K562 (cell line): ENCODE results near the gene CCDC159. TPM values are rescaled to one million over a fixed set of nuclear protein-coding genes. Genes with fewer than 3 reads are reported as not detected.

Source experiments
- ATAC-seq: fragments of 200-7000 bp; cut with Tn5 transposase; 3 replicates; pipeline ENCODE4 v1.9.1; 2020; ENCODE audit warnings: moderate library complexity
- BruUV-seq: library from RNA; stranded (reverse); fragments of 400-500 nt; replicated peaks from 2 replicates; lab custom pipeline; 2021; lab: Mats Ljungman, UMichigan
- CTCF ChIA-PET: fragments of 300-600 bp; formaldehyde crosslinking; extraction: SDS; loops from one replicate; lab custom pipeline; 2021; ENCODE audit warnings: low intra/inter-chr PET ratio; lab: Yijun Ruan, JAX
- POLR2A ChIA-PET: fragments of 300-600, 350-650 bp; sonication (Branson Sonifier 250); formaldehyde crosslinking; extraction: SDS; loops from one replicate; lab custom pipeline; 2021; ENCODE audit warnings: antibody characterized with exemption, inconsistent platforms; lab: Yijun Ruan, JAX
- DNase-seq, 4 experiments: peaks; one replicate each; pipeline versions ENCODE4 v3.0.0 to v3.0.0-alpha.2; 2011 to 2018; ENCODE audit warnings: low spot score in 3 of 4, mixed read lengths in 3 of 4; ENCODE audit errors: extremely low read depth in 1 of 4
- FAIRE-seq: peaks from 2 replicates; lab custom pipeline; 2011; peaks lifted over from hg19 to GRCh38; lab: Jason Lieb, UNC
- H2AFZ ChIP-seq: 2 replicates; pipeline ENCODE4 v1.6.0; 2011; ENCODE audit warnings: low read depth, low read length, control low read depth, inconsistent platforms
- H3K27ac ChIP-seq: fragments of 200-600 bp; 3 replicates; pipeline ENCODE4 v1.8.0; 2011; ENCODE audit warnings: low read depth, mild to moderate bottlenecking, control low read depth, inconsistent platforms, low read length, moderate library complexity, mixed read lengths; ENCODE audit errors: extremely low read depth
- H3K27me3 ChIP-seq, 2 experiments: fragments of 300-600 bp in 1 of 2; 2 replicates in 1 of 2; 3 replicates in 1 of 2; pipeline versions ENCODE4 v1.6.0 to v1.8.0; 2011; ENCODE audit warnings: inconsistent platforms in 2 of 2, low read length in 2 of 2, mild to moderate bottlenecking in 1 of 2, mixed read lengths in 1 of 2, moderate library complexity in 1 of 2; ENCODE audit not compliant: control insufficient read depth in 2 of 2, insufficient read depth in 2 of 2
- H3K36me3 ChIP-seq: fragments of 300-600 bp; 3 replicates; pipeline ENCODE4 v1.8.0; 2011; ENCODE audit warnings: mild to moderate bottlenecking, low read length, inconsistent platforms; ENCODE audit not compliant: control insufficient read depth, insufficient read depth
- H3K4me1 ChIP-seq, 2 experiments: fragments of 200-600 bp in 1 of 2; replicated peaks in 1 of 2; 2 replicates in 1 of 2; 3 replicates in 1 of 2; pipeline versions ENCODE4 v1.5.1 to v1.8.0; 2011; ENCODE audit warnings: inconsistent platforms in 2 of 2, low read length in 2 of 2, mild to moderate bottlenecking in 1 of 2, mixed read lengths in 1 of 2, moderate library complexity in 1 of 2; ENCODE audit not compliant: control insufficient read depth in 2 of 2, insufficient read depth in 2 of 2
- H3K4me2 ChIP-seq: 2 replicates; pipeline ENCODE4 v1.6.1; 2011; ENCODE audit warnings: low read length, control low read depth, inconsistent platforms, mixed read lengths; ENCODE audit not compliant: insufficient read depth
- H3K4me3 ChIP-seq: fragments of 200-600 bp; sonication (generic), shearing (Covaris generic); 2 replicates; pipeline ENCODE4 v1.5.1; 2016; ENCODE audit warnings: control low read depth, inconsistent platforms
- H3K79me2 ChIP-seq: fragments of 200-600 bp; 3 replicates; pipeline ENCODE4 v1.8.0; 2011; ENCODE audit warnings: low read length, inconsistent platforms; ENCODE audit not compliant: control insufficient read depth, insufficient read depth
- H3K9ac ChIP-seq, 2 experiments: 2 replicates each; pipeline versions ENCODE4 v1.6.0 to v1.6.1; 2011; ENCODE audit warnings: low read depth in 2 of 2, low read length in 2 of 2, control low read depth in 1 of 2, inconsistent platforms in 1 of 2, mild to moderate bottlenecking in 1 of 2, mixed read lengths in 1 of 2; ENCODE audit not compliant: insufficient read depth in 1 of 2
- H3K9me1 ChIP-seq: one replicate; pipeline ENCODE4 v1.6.0; 2011; ENCODE audit warnings: inconsistent platforms, mild to moderate bottlenecking, low read length, moderate library complexity; ENCODE audit not compliant: control insufficient read depth, insufficient read depth
- H3K9me3 ChIP-seq: replicated peaks from 2 replicates; pipeline ENCODE4 v1.5.1; 2011; ENCODE audit warnings: low read depth, low read length, inconsistent platforms; ENCODE audit not compliant: control insufficient read depth, insufficient read depth
- H4K20me1 ChIP-seq: replicated peaks from 2 replicates; pipeline ENCODE4 v1.6.1; 2011; ENCODE audit warnings: low read length, inconsistent platforms, mixed read lengths; ENCODE audit not compliant: control insufficient read depth, insufficient read depth
- CBX2 ChIP-seq: fragments of 200-600 bp; sonication (generic); IDR thresholded peaks from one replicate; pipeline ENCODE4 v1.6.1; 2012; ENCODE audit warnings: mild to moderate bottlenecking, low read length, inconsistent platforms; ENCODE audit not compliant: insufficient read depth, poor library complexity, severe bottlenecking
- CEBPB ChIP-seq: fragments of 450-650 bp; IDR thresholded peaks from 2 replicates; pipeline ENCODE4 v1.6.1; 2016; ENCODE audit warnings: missing genetic modification characterization, missing compliant biosample characterization
- ETV6 ChIP-seq, 3 experiments: fragments of 150-350 bp in 1 of 3; sonication (generic) in 1 of 3; formaldehyde crosslinking in 1 of 3; IDR thresholded peaks; 2 replicates each; pipeline versions ENCODE4 v1.6.1 to v1.8.0; 2014 to 2022; ENCODE audit warnings: borderline replicate concordance in 2 of 3, low read depth in 2 of 3, antibody characterized with exemption in 1 of 3, low read length in 1 of 3, mild to moderate bottlenecking in 1 of 3, missing genetic modification reagents in 1 of 3
- GABPA ChIP-seq: fragments of 200-800 bp; sonication (Bioruptor generic); conservative IDR thresholded peaks from 2 replicates; pipeline ENCODE4 v1.6.1; 2016; ENCODE audit warnings: low read depth, missing genetic modification characterization, missing compliant biosample characterization
- KAT2B ChIP-seq: IDR thresholded peaks from one replicate; pipeline ENCODE4 v1.6.1; 2012; ENCODE audit warnings: low read depth, mild to moderate bottlenecking, control low read depth, inconsistent platforms, low read length, moderate library complexity
- KDM4B ChIP-seq, 2 experiments: fragments of 450-650 bp in 1 of 2; sonication (generic) in 1 of 2; IDR thresholded peaks; 2 replicates each; pipeline ENCODE4 v1.6.1; 2016 to 2017; ENCODE audit warnings: borderline replicate concordance in 2 of 2, antibody characterized with exemption in 1 of 2, low read depth in 1 of 2, mild to moderate bottlenecking in 1 of 2
- SMAD1 ChIP-seq: fragments of 150-350 bp; IDR thresholded peaks from 2 replicates; pipeline ENCODE4 v1.6.1; 2014; ENCODE audit warnings: low read length, low read depth; ENCODE audit not compliant: partially characterized antibody
- SRF ChIP-seq, 2 experiments: fragments of 250-450, 450-650 bp in 1 of 2; sonication (Bioruptor Pico) in 1 of 2; sonication (generic) in 1 of 2; formaldehyde crosslinking; IDR thresholded peaks; 2 replicates each; pipeline versions ENCODE4 v1.5.0 to v1.5.1; 2020 to 2022; ENCODE audit warnings: mild to moderate bottlenecking in 1 of 2, missing genetic modification reagents in 1 of 2
- WGBS: fragments of 100-300 bp; shearing (Covaris generic); methylation state at CpG from one replicate; pipeline ENCODE4 v1.1.6; 2016; ENCODE audit warnings: low coverage, mixed read lengths; ENCODE audit not compliant: insufficient coverage; ENCODE audit errors: missing lambda C conversion rate; 5-methylcytosine and 5-hydroxymethylcytosine counted together
- in situ Hi-C: fragments of 300-500 bp; cut with MboI; formaldehyde crosslinking; loops from 4 replicates; pipeline ENCODE4 v1.15.0; 2018; ENCODE audit warnings: inconsistent platforms, mixed read lengths
- intact Hi-C: fragments of 100-400 bp; cut with micrococcal nuclease; formaldehyde crosslinking; loops from 2 replicates; pipeline ENCODE4 v1.14.2; 2022
- polyA plus RNA-seq, 8 experiments: library from polyadenylated mRNA; depleted of rRNA in 4 of 8; stranded (reverse) in 5 of 8; unstranded in 3 of 8; fragments of >200 nt; fragmentation: Nextera tagmentation in 2 of 8; fragmentation: Illumina TruSeq in 1 of 8; extraction: Ambion mirVana in 2 of 8; extraction: Trizol in 1 of 8; gene quantifications; 2 replicates each; pipeline versions ENCODE4 v1.2.1 to v1.2.3, GENCODE V29; 2011 to 2014; ENCODE audit warnings: inconsistent platforms in 1 of 8, missing spikeins in 1 of 8
- total RNA-seq, 7 experiments: library from RNA; depleted of rRNA in 6 of 7; stranded (reverse); fragments of >200 nt in 6 of 7; fragmentation: Illumina TruSeq in 2 of 7; extraction: Trizol in 2 of 7; gene quantifications; 2 replicates each; pipeline versions ENCODE4 v1.2.1 to v1.2.3, GENCODE V29; 2011 to 2021; ENCODE audit warnings: low replicate concordance in 1 of 7
- TF ChIP-seq, protein P1 (sequence below): fragments of 450-650 bp; formaldehyde crosslinking; IDR thresholded peaks from 2 replicates; pipeline ENCODE4 v1.4.0; 2022; ENCODE audit warnings: mild to moderate bottlenecking, moderate library complexity
- TF ChIP-seq, protein P2 (sequence below): fragments of 200-800 bp; sonication (Bioruptor generic); IDR thresholded peaks from 2 replicates; pipeline ENCODE4 v1.6.1; 2017; ENCODE audit warnings: missing genetic modification characterization, missing compliant biosample characterization
- TF ChIP-seq, protein P3 (sequence below): sonication (generic); formaldehyde crosslinking; IDR thresholded peaks from 2 replicates; pipeline ENCODE4 v1.8.0; 2022; ENCODE audit warnings: mild to moderate bottlenecking, missing genetic modification reagents

Gene CCDC159
- total and polyA plus RNA-seq, 9 of the 15 experiments (the other 6 are each of a cell fraction or from before 2014, with no cell fraction given), result 0.68 to 10.1 (median 4.7) TPM

DNA sequence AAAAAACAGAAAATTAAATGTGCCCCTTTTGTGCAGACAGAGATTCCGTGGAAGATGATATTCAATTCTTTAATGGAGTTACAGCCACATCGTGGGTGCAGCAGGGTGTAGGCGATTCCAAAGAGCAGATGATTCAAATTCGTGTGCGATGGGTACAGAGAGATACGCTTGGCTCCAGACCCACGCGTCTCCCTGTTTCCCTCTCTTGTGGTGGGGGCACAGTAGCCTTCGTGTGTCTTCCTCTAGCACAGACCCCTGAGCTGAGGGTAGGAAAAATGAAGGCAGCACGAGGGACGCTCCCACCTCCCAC is 45.6 kb upstream of the CCDC159 start:
- ATAC-seq, result no peak
- Histone ChIP-seq H3K79me2 (no peaks in the 10 kb centered on the region), H3K27ac (no peak overlapping the region), H3K27me3 (peaks cover 23 to 38% of the 10 kb centered on the region in 2 experiments), H3K4me1 (0 out of 5 replicates have a peak, but pooled peaks cover 0 to 6% of the 10 kb centered on the region in 2 experiments), H3K4me2 (no peak overlapping the region), H3K36me3 (no peaks in the 10 kb centered on the region), H3K9me3 (no peaks in the 10 kb centered on the region), H3K9ac (no peak overlapping the region), H4K20me1 (no peaks in the 10 kb centered on the region), H2AFZ (no peak overlapping the region), H3K9me1 (no peaks in the 10 kb centered on the region), H3K4me3 (no peak overlapping the region)
- in situ Hi-C loops, result no loop called here
- WGBS, result 8% methylated on average over 11 of the region's 11 CpGs
- POLR2A ChIA-PET, result no interaction called here
- intact Hi-C loops, result no loop called here
- CTCF ChIA-PET, result no interaction called here
- BruUV-seq, result no TSS peak
- peak in 1 of 4 experiments; percentile 6 for DNase-seq
- no peak for FAIRE-seq
- TF ChIP-seq SMAD1 (no peak), KAT2B (no peak), KDM4B (IDR thresholded peaks at IDR 0.05; ENCODE audit: borderline replicate concordance in 2 of 2, low read depth in 1 of 2) (no peak), SRF (CRISPR knock-in tag; IDR thresholded peaks at IDR 0.05) (no peak), ETV6 (IDR thresholded peaks at IDR 0.05; ENCODE audit: borderline replicate concordance in 1 of 2, low read depth in 2 of 2, low read length in 1 of 2) (no peak), ETV6 (CRISPR knock-in tag; IDR thresholded peaks at IDR 0.05; ENCODE audit: borderline replicate concordance) (no peak), CEBPB (no peak), GABPA (tag) (no peak), CBX2 (no peak)
- TF ChIP-seq, protein P1, sequence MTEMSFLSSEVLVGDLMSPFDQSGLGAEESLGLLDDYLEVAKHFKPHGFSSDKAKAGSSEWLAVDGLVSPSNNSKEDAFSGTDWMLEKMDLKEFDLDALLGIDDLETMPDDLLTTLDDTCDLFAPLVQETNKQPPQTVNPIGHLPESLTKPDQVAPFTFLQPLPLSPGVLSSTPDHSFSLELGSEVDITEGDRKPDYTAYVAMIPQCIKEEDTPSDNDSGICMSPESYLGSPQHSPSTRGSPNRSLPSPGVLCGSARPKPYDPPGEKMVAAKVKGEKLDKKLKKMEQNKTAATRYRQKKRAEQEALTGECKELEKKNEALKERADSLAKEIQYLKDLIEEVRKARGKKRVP, result no peak
- TF ChIP-seq, protein P2, sequence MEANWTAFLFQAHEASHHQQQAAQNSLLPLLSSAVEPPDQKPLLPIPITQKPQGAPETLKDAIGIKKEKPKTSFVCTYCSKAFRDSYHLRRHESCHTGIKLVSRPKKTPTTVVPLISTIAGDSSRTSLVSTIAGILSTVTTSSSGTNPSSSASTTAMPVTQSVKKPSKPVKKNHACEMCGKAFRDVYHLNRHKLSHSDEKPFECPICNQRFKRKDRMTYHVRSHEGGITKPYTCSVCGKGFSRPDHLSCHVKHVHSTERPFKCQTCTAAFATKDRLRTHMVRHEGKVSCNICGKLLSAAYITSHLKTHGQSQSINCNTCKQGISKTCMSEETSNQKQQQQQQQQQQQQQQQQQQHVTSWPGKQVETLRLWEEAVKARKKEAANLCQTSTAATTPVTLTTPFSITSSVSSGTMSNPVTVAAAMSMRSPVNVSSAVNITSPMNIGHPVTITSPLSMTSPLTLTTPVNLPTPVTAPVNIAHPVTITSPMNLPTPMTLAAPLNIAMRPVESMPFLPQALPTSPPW (CRISPR knock-in tag), result no peak
- TF ChIP-seq, protein P3, sequence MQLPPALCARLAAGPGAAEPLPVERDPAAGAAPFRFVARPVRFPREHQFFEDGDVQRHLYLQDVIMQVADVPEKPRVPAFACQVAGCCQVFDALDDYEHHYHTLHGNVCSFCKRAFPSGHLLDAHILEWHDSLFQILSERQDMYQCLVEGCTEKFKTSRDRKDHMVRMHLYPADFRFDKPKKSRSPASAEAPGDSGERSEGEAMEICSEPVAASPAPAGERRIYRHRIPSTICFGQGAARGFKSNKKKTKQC (CRISPR knock-in tag), result no peak
